Karpas-422 (cell line): ENCODE measurements around the gene ARMC8. TPM values are rescaled to one million over a fixed set of nuclear protein-coding genes. Genes with fewer than 3 reads are reported as not detected.

Experiments used
- DNase-seq: peaks from one replicate; pipeline ENCODE4 v3.0.0-alpha.2; 2015
- H2AFZ ChIP-seq: fragments of 200-600 bp; sonication (generic); 2 replicates; pipeline ENCODE4 v1.6.1; 2014; ENCODE audit warnings: antibody characterized with exemption, low read length, mixed read lengths
- H3K27ac ChIP-seq: fragments of 200-600 bp; sonication (generic); 2 replicates; pipeline ENCODE4 v1.5.1; 2014; ENCODE audit warnings: mild to moderate bottlenecking, low read length, moderate library complexity
- H3K27me3 ChIP-seq: fragments of 200-600 bp; sonication (generic); 2 replicates; pipeline ENCODE4 v1.6.1; 2014; ENCODE audit warnings: low read length, mixed read lengths
- H3K36me3 ChIP-seq: fragments of 200-600 bp; sonication (generic); 2 replicates; pipeline ENCODE4 v1.6.1; 2014; ENCODE audit warnings: low read length, mixed read lengths; ENCODE audit not compliant: insufficient read depth
- H3K4me1 ChIP-seq: fragments of 200-600 bp; sonication (generic); 2 replicates; pipeline ENCODE4 v1.6.1; 2014; ENCODE audit warnings: mild to moderate bottlenecking, low read length, mixed read lengths
- H3K4me2 ChIP-seq: fragments of 200-600 bp; sonication (generic); 2 replicates; pipeline ENCODE4 v1.6.1; 2014; ENCODE audit warnings: low read length, low read depth, mild to moderate bottlenecking; ENCODE audit not compliant: poor library complexity, severe bottlenecking
- H3K4me3 ChIP-seq: fragments of 200-600 bp; sonication (generic); 2 replicates; pipeline ENCODE4 v1.5.1; 2014; ENCODE audit warnings: mild to moderate bottlenecking, antibody characterized with exemption, low read length, mixed read lengths
- H3K79me2 ChIP-seq: fragments of 200-600 bp; sonication (generic); 2 replicates; pipeline ENCODE4 v1.6.1; 2014; ENCODE audit warnings: mild to moderate bottlenecking, low read length, mixed read lengths
- H3K9ac ChIP-seq: fragments of 200-600 bp; sonication (generic); 2 replicates; pipeline ENCODE4 v1.6.0; 2014; ENCODE audit warnings: low read length
- H3K9me2 ChIP-seq: fragments of 200-600 bp; sonication (generic), shearing (Covaris generic); replicated peaks from 2 replicates; pipeline ENCODE4 v1.6.0; 2014; ENCODE audit warnings: mild to moderate bottlenecking, low read length, moderate library complexity; ENCODE audit not compliant: insufficient read depth
- H3K9me3 ChIP-seq: fragments of 300-700, 200-600 bp; sonication (generic); 2 replicates; pipeline ENCODE4 v1.6.1; 2014; ENCODE audit warnings: low read length, mixed read lengths
- H4K20me1 ChIP-seq: fragments of 200-600 bp; sonication (generic); 2 replicates; pipeline ENCODE4 v1.6.1; 2014; ENCODE audit warnings: mild to moderate bottlenecking, antibody characterized with exemption, low read length, low read depth; ENCODE audit not compliant: insufficient read depth
- total RNA-seq: library from RNA; depleted of rRNA; stranded (reverse); fragments of >200 nt; shearing (Covaris generic); gene quantifications from 2 replicates; pipeline ENCODE4 v1.2.3, GENCODE V29; 2014; ENCODE audit warnings: low replicate concordance

ARMC8 gene
- total RNA-seq, 1 experiment from 2014 or later, result 64.0 TPM

DNA sequence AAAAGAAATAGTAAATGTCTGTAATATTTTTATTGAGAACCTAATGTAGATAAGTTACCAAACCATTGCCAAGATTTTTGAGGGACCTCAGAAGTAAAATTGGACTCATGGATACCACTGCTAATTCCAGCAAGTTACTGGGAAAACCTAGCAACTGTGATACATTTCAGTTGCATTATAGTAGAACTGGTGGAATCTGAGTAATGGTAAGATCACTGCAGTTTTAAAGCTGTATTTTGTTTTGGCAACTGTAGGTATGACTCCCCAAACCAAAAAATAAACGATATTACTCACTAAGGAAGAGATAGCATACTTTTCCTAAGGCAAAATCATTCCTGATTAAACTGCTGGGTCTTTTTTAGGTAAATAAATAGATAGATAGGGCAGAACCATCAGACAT is 54.0 kb downstream of the ARMC8 start:
- Histone ChIP-seq H3K79me2 (peaks cover 10% of the 10 kb centered on the region; the same call in 1 of the 2 replicates), H4K20me1 (no peaks in the 10 kb centered on the region), H3K4me2 (no peak overlapping the region), H3K36me3 (peaks cover 60% of the 10 kb centered on the region), H3K27me3 (no peaks in the 10 kb centered on the region), H2AFZ (no peak overlapping the region), H3K9me3 (no peaks in the 10 kb centered on the region), H3K27ac (no peak overlapping the region), H3K9me2 (no peaks in the 10 kb centered on the region), H3K4me3 (no peak overlapping the region), H3K4me1 (peaks cover 10% of the 10 kb centered on the region), H3K9ac (no peak overlapping the region)
- DNase-seq, result no peak

DNA sequence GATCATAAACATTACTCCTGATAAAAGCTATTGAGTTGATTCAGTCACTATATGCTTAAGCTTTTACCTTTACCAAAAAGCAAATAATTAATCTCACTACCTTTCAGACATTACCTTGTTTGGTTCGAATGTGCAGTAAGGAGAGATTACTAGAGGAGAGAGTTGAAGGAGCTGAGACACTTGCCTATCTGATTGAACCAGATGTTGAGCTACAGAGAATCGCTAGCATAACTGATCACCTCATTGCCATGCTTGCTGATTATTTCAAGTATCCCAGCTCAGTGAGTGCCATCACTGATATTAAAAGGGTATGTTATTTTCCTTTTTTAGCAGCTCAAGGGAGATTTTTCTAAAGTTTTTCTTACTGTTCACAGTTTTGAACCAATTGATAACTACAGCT is 54.6 kb downstream of the ARMC8 start:
- no peaks in the 10 kb centered on the region for H3K27me3 ChIP-seq
- no peak overlapping the region for H3K4me2 ChIP-seq
- no peak overlapping the region for H2AFZ ChIP-seq
- H3K9ac ChIP-seq, result no peak overlapping the region
- H3K4me3 ChIP-seq, result no peak overlapping the region
- no peak for DNase-seq
- H3K79me2 ChIP-seq, result peaks cover 13% of the 10 kb centered on the region; the same call in 1 of the 2 replicates
- H3K9me3 ChIP-seq, result no peaks in the 10 kb centered on the region
- peaks cover 63% of the 10 kb centered on the region for H3K36me3 ChIP-seq
- H3K4me1 ChIP-seq, result peaks cover 4% of the 10 kb centered on the region; the same call in 1 of the 2 replicates
- H3K9me2 ChIP-seq, result no peaks in the 10 kb centered on the region
- H4K20me1 ChIP-seq, result no peaks in the 10 kb centered on the region
- H3K27ac ChIP-seq, result no peak overlapping the region

DNA sequence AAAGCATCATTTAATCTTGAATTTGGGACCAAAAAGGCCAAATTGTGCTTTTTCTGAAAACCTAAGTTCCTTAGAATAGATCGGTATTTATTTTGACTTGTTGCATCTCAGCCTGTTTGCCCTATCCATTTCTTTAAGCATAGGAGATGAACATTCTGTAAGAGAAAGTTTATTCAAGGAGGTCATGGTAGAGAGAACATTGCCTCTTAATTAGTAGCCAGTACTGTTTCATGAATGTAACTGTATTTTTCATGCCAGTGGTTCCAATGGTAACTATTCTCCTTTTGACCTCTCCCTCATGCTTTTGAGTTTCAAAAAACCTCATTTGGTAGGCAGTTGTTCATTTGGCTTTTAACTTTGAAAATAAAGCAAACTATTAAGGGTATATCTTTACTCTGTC is 55.4 kb downstream of the ARMC8 start:
- H3K9me3 ChIP-seq, result no peaks in the 10 kb centered on the region
- DNase-seq, result no peak
- no peaks in the 10 kb centered on the region for H3K9me2 ChIP-seq
- no peak overlapping the region for H3K4me2 ChIP-seq
- H3K27ac ChIP-seq, result no peak overlapping the region
- no peaks in the 10 kb centered on the region for H3K27me3 ChIP-seq
- no peaks in the 10 kb centered on the region for H4K20me1 ChIP-seq
- H2AFZ ChIP-seq, result no peak overlapping the region
- H3K4me3 ChIP-seq, result no peak overlapping the region
- H3K9ac ChIP-seq, result no peak overlapping the region
- H3K4me1 ChIP-seq, result no peaks in the 10 kb centered on the region
- peaks cover 13% of the 10 kb centered on the region; the same call in 1 of the 2 replicates for H3K79me2 ChIP-seq
- H3K36me3 ChIP-seq, result peaks cover 64% of the 10 kb centered on the region

DNA sequence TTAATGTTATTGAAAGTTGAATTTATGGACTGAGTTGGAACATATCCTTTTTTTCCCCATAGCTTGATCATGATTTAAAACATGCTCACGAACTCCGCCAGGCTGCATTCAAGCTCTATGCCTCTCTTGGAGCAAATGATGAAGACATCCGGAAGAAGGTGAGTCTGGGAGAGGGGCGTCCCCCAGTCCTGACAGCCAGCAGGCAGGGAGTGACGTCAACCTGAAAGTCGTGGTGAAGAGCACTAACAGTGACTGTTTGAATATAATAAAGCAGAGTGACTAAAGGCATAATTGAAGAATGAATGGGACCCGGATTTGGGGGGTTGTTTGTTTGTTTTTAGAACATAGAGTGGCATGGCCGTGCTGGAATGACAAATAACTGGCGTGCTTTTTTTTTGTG is 57.9 kb downstream of the ARMC8 start:
- no peaks in the 10 kb centered on the region for H3K9me2 ChIP-seq
- peaks cover 62% of the 10 kb centered on the region for H3K36me3 ChIP-seq
- no peak overlapping the region for H3K4me2 ChIP-seq
- H3K4me1 ChIP-seq, result no peaks in the 10 kb centered on the region
- no peaks in the 10 kb centered on the region for H3K27me3 ChIP-seq
- H3K79me2 ChIP-seq, result peaks cover 13% of the 10 kb centered on the region; the same call in 1 of the 2 replicates
- H3K4me3 ChIP-seq, result no peak overlapping the region
- no peak overlapping the region for H3K9ac ChIP-seq
- no peaks in the 10 kb centered on the region for H3K9me3 ChIP-seq
- no peak overlapping the region for H3K27ac ChIP-seq
- no peaks in the 10 kb centered on the region for H4K20me1 ChIP-seq
- no peak overlapping the region for H2AFZ ChIP-seq
- no peak for DNase-seq

DNA sequence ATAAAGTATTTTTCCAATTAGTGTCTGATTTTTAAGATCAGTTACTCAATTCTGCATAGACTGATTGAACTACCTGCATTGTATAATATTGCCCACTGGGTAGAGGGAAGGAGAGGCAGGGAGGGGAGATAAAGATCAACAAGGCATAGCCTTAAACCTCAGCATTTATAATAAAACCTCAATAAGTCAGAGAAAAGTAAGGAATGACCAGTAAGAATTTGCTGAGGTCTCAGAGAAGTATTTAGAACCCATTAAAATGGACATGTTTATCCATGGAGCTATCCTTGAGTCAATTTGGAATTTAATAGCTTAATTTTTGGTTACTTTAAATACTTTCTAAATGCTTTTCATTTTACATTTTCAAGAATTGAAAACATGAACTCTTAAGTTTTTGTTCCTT is 62.5 kb downstream of the ARMC8 start:
- Histone ChIP-seq H3K4me2 (no peak overlapping the region), H3K36me3 (peaks cover 39% of the 10 kb centered on the region), H3K9me3 (no peaks in the 10 kb centered on the region), H3K4me1 (no peaks in the 10 kb centered on the region), H3K27me3 (no peaks in the 10 kb centered on the region), H3K79me2 (peaks cover 16% of the 10 kb centered on the region; the same call in 1 of the 2 replicates), H3K9me2 (no peaks in the 10 kb centered on the region), H2AFZ (no peak overlapping the region), H3K9ac (no peak overlapping the region), H3K4me3 (no peak overlapping the region), H4K20me1 (no peaks in the 10 kb centered on the region), H3K27ac (no peak overlapping the region)
- DNase-seq, result no peak

DNA sequence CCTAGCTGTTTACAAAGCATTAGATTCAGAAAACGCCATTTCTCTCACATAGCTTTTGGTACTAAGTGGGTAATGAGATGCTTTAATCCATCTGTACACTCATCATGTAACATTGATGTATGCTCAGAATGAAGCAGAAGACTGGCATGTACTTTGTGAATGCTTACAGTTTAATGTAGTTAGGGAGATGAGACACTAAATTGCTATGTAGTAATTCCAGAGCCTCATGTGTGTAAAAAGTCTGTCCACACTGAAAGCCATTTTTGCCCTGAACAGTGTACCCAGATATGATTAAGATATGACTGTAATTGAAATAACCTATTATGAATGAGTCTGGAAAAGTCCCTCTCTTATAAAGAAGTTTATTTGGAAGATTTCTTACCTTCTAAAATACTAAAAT is 66.5 kb downstream of the ARMC8 start:
- Histone ChIP-seq H3K4me3 (no peak overlapping the region), H3K36me3 (peaks cover 5% of the 10 kb centered on the region; the same call in 1 of the 2 replicates), H3K27me3 (no peaks in the 10 kb centered on the region), H3K79me2 (0 out of 2 replicates have a peak, but pooled peaks cover 8% of the 10 kb centered on the region), H3K9ac (no peak overlapping the region), H3K4me2 (no peak overlapping the region), H3K4me1 (no peaks in the 10 kb centered on the region), H3K9me3 (no peaks in the 10 kb centered on the region), H3K27ac (no peak overlapping the region), H2AFZ (no peak overlapping the region), H3K9me2 (no peaks in the 10 kb centered on the region), H4K20me1 (no peaks in the 10 kb centered on the region)
- DNase-seq, result no peak

DNA sequence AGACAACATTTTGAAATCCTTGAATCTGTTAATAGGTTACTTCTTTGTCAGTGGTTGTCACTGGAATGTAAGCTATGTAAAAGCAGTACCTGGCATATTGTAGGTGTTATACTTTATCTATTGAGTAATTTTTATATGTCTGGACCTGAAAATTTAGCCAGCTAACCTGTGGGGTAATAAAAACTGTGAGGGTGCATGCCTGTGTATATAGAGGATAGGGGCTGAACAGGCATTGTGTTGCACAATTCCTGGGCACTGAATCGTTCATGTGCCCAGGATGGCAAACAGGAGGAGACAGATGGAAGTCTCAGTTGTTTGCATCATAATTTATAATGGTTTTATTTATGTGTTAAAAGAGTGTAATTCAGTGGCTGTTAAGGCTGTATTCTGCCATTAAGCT is 67.1 kb downstream of the ARMC8 start:
- Histone ChIP-seq H3K36me3 (no peaks in the 10 kb centered on the region; the same call in 1 of the 2 replicates), H3K4me1 (no peaks in the 10 kb centered on the region), H3K9me2 (no peaks in the 10 kb centered on the region), H4K20me1 (no peaks in the 10 kb centered on the region), H3K27me3 (no peaks in the 10 kb centered on the region), H3K4me2 (no peak overlapping the region), H3K79me2 (0 out of 2 replicates have a peak, but pooled peaks cover 8% of the 10 kb centered on the region), H2AFZ (no peak overlapping the region), H3K4me3 (no peak overlapping the region), H3K9me3 (no peaks in the 10 kb centered on the region), H3K27ac (no peak overlapping the region), H3K9ac (no peak overlapping the region)
- no peak for DNase-seq

DNA sequence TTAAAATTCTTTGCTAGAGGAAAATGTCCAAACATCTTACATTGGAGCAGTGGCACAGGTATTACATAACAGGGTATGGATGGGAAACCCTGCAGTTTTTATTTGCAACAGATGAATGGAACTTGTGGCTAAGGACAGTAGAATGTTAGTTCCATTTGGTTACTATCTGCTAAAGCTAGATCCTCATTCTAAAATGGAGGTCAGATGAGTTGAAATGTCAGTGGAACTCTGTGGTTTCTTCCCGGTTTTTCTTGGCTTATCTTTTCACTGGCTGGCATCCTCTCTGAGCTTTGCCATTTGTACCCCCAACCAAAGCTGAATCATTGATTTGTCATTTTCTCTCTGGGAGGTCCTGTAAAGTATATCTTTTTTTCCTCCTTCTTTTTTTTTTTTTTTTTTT is 68.9 kb downstream of the ARMC8 start:
- Histone ChIP-seq H3K4me1 (no peaks in the 10 kb centered on the region), H3K27me3 (no peaks in the 10 kb centered on the region), H3K36me3 (no peaks in the 10 kb centered on the region; the same call in 1 of the 2 replicates), H3K9ac (no peak overlapping the region), H3K27ac (no peak overlapping the region), H3K9me3 (no peaks in the 10 kb centered on the region), H3K4me3 (no peak overlapping the region), H3K79me2 (0 out of 2 replicates have a peak, but pooled peaks cover 5% of the 10 kb centered on the region), H4K20me1 (no peaks in the 10 kb centered on the region), H3K9me2 (no peaks in the 10 kb centered on the region), H2AFZ (no peak overlapping the region), H3K4me2 (no peak overlapping the region)
- no peak for DNase-seq

DNA sequence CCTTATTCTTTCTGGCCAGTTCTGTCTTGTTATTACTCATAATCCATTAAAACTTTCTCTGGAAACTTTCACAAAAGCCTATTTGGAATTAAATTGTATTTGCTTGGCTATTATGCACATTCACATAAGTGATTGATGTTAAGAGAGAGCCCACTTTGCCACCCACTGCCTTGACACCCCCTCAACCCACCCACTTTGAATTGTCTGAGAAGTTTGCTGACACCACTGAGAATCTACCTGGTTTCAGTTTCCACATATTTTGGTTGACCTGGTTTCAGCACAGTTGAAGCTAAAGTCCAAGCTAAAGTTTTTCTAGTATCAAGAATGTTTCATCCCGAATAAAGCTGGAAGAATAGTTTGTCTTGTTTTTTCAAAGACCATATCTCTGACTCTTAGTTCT is 70.9 kb downstream of the ARMC8 start:
- H3K4me2 ChIP-seq, result no peak overlapping the region
- no peak overlapping the region for H3K4me3 ChIP-seq
- no peaks in the 10 kb centered on the region for H3K27me3 ChIP-seq
- no peaks in the 10 kb centered on the region for H3K36me3 ChIP-seq
- H3K4me1 ChIP-seq, result no peaks in the 10 kb centered on the region
- no peak for DNase-seq
- no peaks in the 10 kb centered on the region for H3K79me2 ChIP-seq
- no peak overlapping the region for H2AFZ ChIP-seq
- H4K20me1 ChIP-seq, result no peaks in the 10 kb centered on the region
- no peak overlapping the region for H3K9ac ChIP-seq
- no peaks in the 10 kb centered on the region for H3K9me3 ChIP-seq
- no peaks in the 10 kb centered on the region for H3K9me2 ChIP-seq
- no peak overlapping the region for H3K27ac ChIP-seq
